AG08395 (cell line): Measurements from ENCODE around the gene UBE2G2.

Experiments used
- DNase-seq: peaks from one replicate; pipeline ENCODE4 v3.0.0; 2012; ENCODE audit warnings: mixed read lengths, low spot score

The UBE2G2 gene

DNA sequence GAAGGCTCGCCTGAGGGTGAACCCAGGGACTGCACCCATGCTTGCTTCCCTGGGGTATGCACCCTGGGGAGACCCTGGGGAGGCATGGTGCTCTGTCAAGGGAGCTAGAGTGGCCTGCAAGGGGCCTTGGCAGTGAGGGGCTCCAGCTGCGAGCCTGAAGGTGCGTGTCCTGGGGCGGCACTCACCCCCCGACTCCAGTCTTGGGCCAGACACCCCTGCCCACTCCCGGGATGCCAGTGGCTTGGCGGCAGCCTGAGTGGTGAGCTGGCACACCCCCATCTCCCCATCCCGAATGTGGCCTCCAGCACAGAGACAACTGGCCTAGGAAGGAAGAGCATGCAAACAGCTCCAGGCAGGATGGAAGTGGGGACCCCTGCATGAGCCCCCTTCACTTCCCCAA is 13.6 kb upstream of the UBE2G2 start:
- DNase-seq: no peak

DNA sequence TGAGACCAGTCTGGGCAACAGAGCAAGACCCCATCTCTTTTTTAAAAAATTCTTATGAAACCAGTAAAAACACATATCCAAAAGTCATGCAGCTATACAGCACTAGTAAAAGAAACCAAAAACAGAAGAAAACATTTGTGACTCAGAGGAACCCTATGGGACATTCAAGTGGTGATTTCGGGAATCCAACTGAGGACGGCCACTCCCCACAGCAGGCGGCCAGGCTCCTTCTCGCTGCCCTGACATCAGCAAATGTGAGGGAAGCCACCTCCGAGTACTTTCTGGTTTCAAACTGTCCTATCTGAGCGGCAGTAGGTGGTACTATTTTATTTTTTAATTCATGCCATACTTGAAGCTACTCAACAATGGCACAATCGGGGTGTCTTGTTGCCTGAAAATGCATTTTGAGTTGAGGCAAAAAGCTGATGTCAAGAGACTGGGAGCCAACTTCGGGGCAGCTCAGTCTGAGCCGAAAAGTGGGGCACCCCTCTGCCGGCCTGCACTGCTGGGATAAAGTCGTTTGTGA is 12.9 kb upstream of the UBE2G2 start:
- no peak for DNase-seq

DNA sequence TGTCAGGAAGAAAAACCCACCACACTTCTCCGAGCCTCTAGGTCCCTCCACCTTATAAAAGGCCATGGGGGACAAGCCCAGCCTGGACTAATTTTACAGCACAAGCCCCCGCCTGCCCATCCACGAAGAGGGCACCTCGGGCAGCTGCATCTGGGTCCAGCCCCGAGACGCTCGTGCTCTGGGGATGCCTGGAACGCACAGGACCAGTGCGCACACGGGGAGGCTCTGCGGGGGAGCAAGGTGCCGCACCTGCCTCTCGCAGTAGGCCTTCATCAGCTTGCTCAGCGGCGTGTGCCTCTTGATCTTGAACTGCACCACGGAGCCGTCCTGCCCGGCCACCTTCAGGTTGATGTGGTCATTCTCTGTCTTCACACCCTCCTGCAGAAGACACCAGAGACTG is 12.1 kb upstream of the UBE2G2 start:
- no peak for DNase-seq

GRCh38 chr21:44813149-44813548 is 11.5 kb upstream of the UBE2G2 start:
- DNase-seq: no peak

DNA sequence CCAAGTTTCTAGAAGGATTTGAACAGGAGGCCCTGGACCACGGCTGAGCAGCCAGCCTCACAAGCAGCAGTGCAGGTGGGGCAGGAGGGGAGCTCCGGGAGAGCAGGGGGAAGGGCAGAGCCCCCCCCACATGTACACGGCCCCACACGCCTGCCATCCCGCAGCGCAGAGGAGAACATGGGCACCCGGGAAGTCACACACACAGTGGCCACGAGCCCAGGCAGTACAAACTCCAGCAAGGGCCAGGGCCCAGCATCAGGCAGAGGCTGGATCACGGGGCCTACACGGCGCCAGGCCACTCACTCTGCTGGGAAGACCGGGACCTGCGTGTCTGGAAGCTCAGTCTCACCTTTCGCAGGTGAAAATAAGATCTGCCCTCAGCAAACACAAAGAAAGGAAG is 11.0 kb upstream of the UBE2G2 start:
- DNase-seq: no peak

GRCh38 chr21:44810779-44811178 is 9.2 kb upstream of the UBE2G2 start:
- no peak for DNase-seq

DNA sequence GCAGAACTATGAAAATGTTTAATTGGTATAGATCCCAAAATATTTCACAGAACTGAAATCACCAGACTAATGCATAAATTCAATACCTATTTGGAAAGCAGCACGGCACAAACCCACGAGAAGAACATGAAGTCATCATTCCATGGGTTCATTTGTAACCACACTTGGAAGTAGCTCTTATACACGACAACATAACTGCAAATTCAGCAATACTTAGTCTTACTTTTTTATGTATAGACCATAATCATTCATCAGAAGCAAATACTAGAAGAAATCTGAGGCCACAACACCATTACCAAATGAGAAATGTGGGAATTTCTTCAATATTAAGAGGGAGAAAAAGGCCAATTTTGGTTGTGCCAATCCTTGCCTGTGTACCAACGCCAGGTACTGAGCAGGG is 4.2 kb upstream of the UBE2G2 start:
- no peak for DNase-seq

- DNase-seq: no peak
Observed at GRCh38 chr21:44805226-44805625, 3.6 kb upstream of the UBE2G2 start.

GRCh38 chr21:44804762-44805161 is 3.1 kb upstream of the UBE2G2 start:
- no peak for DNase-seq

GRCh38 chr21:44803651-44804050 is 2.0 kb upstream of the UBE2G2 start:
- DNase-seq: no peak

- no peak for DNase-seq
Observed at GRCh38 chr21:44802396-44803153, 955 bp upstream of the UBE2G2 start.

DNA sequence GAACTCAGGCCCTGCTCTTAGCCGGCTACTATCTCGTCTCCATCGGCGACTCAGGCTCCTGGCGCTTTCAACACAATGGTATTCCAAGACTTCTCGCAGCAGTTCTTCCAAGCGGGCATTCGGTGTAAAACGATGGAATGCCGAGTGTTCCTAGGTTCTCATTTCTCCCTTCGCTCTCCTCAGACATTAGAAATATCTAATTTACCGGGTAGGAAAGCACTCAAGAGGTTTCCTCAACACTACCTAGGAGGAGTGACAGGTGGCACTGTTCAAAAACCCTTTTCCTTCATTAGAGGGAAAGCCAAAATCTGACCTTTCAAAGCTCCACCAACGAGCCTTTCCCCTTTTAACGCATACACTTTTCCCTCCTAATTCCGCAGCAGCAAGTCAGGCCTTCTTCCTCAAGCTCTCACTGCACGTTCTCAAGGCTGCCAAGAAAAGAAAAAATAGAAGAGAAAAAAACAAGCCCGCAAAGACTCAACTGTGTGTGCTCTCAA is 601 bp downstream of the UBE2G2 start:
- peak; percentile 41 for DNase-seq

- peak; percentile 40 for DNase-seq
Observed at GRCh38 chr21:44800103-44800502, 1.5 kb downstream of the UBE2G2 start.

- no peak for DNase-seq
Observed at GRCh38 chr21:44799646-44800045, 2.0 kb downstream of the UBE2G2 start.

DNA sequence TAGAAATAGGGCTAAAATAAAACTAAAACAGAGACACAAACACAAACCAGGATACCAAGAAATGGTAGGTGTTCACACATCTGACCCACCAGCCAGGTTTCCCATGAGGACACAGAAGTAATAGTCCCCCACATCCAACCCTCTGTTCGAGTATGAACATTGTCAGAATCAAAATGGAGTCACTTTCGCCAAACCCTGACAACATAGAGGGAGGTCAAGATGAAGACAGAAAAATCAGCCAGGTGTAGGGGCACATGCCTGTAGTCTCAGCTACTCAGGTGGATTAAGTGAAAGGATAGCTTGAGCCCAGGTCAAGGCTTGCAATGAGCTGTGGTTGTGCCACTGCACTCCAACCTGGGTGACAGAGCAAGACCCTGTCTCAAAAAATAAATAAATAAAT is 3.8 kb downstream of the UBE2G2 start:
- DNase-seq: no peak

- DNase-seq: no peak
Observed at GRCh38 chr21:44795342-44795741, 6.3 kb downstream of the UBE2G2 start.

DNA sequence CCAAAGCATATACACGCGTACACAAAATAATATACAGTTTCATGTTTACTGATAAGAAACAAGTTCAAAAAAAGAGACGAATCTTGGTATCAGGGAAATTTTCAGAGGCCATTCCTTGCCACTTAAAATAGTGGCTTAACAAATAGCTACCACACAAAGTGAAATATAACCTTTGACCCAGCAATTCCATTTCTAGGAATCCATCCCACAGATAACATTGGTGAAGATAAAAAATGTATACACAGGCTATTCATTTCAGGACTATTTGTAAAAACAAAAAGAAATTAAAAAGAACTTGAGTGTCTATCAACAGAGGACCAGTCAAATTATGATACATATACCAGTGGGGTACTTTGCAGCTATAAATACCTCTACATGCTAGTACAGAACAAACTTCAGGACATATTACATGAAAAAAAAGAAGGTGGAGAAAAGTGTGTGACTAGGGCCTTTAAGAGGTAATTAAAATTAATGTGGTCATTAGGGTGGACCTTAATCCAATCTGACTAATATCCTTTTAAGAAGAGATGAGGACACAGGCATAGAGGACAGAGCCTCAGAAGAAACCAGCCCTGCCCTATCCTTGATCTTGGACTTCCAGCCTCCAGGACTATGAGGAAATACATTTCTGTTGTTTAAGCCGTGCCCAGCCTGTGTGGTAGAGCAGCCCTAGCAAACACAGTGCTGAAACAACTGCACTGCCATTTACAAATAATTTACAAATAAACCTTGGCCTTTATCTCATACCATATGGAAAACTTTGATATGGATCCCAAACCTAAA is 7.8 kb downstream of the UBE2G2 start:
- DNase-seq: no peak

- peak; percentile 90 for DNase-seq
Observed at GRCh38 chr21:44792702-44793591, 8.7 kb downstream of the UBE2G2 start.

GRCh38 chr21:44791993-44792392 is 9.6 kb downstream of the UBE2G2 start:
- no peak for DNase-seq

DNA sequence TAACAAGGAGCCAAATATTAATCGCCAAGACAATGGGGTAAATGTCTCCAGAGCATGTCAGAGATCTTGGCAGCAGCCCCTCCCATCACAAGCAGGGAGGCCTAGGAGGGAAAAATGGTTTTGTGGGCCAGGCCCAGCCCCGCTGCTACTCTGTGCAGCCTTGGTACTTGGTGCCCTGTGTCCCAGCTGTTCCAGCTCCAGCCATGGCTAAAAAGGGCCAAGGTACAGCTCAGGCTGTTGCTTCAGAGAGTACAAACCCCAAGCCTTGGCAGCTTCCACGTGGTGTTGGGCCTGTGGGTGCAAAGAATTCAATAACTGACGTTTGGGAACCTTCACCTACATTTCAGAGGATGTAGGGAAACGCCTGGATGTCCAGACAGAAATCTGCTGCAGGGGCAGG is 10.4 kb downstream of the UBE2G2 start:
- DNase-seq: no peak

DNA sequence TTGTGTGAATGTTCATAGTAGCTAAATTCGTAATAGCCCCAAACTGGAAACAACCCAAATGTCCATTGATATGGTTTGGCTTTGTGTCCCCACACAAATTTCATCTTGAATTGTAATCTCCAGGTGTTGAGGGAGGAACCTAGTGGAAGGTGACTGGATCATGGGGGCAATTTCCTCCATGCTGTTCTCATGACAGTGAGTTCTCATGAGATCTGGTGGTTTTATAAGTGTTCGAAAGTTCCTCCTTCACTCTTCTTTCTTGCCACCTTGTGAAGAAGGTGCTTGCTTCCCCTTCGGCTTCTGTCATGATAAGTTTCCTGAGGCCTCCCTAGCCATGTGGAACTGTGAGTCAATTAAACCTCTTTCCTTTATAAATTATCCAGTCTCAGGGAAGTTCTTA is 11.3 kb downstream of the UBE2G2 start:
- no peak for DNase-seq

DNA sequence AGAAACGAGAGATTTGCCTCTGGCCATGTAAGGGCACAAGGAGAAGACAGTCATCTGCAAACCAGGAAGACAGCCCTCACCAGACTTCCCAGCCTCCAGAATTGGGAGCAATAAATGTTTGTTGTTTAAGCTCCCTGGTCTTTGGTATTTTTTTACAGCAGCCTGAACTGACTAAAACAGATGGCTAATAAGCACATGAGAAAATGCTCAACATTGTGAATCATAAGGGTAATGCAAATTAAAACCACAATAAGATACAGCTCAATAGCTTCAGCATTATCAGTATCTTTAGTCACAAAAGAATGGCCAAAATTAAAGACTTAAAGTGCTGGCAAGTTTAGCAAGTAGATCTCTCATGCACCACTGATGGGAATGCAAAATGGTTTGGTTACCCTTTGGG is 11.7 kb downstream of the UBE2G2 start:
- DNase-seq: no peak
